Ecto neural progenitor cell (in vitro differentiated cells): ENCODE results near the gene SSH2.
"Not testable (repeated sequence)": the region's sequence is repeated elsewhere in the genome, so short reads cannot be mapped to it uniquely, and the experiment has no call there.

Experiments
- DNase-seq: peaks from one replicate; pipeline ENCODE4 v3.0.0-alpha.2; 2018; ENCODE audit warnings: low spot score

Gene SSH2

DNA sequence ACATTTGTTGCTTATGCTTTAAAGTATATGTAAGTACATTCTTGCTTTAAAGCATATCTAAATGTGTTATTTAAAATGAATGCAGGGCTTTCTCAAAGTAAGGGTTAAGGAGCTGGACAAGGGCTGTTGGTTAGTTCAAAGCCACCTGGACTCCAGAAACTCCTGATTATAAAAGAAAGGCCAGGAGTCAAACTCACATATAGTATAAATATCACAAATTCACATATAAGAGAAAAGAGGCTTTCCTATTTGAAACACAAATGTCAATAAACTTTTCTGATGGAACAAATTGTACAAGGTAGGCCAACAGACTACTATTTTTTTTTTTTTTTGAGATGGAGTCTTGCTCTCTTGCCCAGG, 222.8 kb downstream of the SSH2 start:
- DNase-seq: no peak

DNA sequence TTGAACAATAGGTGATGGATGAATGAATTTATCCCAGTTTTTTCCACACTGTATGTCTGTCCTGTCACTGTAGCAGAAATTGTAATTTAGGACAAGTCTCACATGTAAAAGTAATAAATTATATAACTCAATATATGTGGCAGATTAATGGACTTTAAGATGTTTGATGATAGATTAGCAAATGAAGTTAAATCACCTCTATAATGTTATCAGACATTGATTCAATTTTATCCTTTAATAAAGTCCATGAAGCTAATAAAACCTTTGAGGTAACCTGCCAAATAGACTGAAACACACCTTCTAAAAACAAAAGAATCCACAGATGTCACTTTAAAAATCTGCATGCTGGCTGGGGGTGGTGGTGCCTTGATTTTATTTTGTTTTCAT, 224.0 kb downstream of the SSH2 start:
- DNase-seq: no peak

DNA sequence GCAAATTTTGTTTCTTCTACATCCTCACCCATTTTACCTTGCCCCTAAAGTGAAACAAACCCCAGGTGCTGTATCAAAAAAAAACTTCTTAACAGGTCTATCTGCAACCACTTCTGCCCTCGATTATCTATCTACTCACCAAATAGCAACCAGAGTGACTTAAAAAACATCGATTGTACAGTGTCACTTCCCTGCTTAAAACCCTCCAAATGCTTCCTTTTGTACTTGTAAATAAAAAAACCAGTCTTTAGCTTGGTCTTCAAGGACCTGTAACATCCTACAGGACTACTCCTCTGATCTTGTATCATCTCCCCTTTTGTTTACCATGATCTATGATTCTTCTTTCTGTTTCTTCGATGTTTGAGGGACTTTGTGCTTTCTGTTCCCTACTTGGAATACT, 224.6 kb downstream of the SSH2 start:
- DNase-seq: no peak

DNA sequence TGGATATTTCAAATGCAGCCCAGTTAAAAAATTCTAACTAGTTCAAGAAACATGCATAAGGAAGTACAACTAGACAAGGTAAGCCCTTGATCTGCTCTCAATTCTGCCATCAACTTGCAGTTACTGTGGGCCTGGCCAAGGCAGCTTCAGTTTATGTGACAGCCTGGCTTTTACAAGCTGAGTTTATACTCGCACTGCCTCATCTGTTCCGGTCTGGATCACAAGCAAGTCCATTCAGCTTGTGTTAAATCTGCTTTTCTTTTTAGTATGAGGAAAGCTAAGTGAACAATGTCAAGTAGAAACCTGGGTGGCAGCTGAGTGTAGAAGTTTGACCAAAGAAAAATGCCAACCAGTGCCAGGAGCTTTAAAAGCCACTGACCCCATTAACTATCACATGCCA, 230.7 kb downstream of the SSH2 start:
- DNase-seq: no peak

DNA sequence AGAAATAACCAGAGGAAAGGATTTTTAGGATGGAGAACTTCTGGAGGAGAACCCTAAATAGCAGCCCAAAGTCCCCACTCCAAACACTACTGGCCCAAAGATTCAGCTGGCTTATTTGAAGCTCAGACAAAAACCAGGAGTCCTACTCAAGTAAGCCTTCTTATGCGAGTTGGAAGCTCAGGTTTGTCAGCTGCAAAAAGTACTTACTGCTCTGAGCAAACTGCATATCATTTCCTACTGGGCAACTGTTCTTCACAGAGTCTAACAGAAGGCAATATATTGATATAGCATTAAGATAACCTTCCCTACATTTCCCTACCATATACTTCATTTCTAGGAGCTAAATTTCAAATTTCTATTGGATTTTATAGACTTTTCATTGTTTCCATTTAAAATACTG, 231.2 kb downstream of the SSH2 start:
- no peak for DNase-seq

DNA sequence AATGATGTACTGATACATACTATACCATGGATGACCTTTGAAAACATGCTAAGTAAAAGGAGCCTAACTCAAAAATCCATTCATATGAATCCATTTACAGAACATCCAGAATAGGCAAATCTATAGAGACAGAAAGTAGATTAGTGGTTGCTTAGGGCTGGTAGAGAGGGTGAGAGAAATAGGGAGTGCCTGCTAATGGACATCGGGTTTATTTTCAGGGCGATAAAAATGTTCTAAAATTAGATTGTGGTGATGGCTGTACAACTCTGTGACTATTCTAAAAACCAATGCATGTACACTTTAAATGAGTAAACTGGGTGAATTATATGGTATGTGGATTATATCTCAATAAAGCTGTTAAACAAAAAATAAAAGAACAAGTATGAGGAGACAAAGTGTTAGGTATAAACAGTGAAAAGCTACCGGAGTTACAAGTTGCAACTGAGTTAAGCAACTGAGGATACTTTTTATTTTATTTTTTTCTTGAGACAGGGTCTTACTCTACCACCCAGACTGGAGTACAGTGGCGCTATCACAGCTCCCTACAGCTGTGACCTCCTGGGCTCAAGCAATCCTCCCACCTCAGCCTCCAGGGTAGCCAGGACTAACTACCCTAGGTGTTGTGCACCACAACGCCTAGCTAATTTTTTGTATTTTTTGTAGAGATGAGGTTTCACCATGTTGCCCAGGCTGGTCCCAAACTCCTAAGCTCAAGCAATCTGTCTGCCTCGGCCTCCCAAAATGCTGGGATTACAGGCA, 231.8 kb downstream of the SSH2 start:
- no peak for DNase-seq

DNA sequence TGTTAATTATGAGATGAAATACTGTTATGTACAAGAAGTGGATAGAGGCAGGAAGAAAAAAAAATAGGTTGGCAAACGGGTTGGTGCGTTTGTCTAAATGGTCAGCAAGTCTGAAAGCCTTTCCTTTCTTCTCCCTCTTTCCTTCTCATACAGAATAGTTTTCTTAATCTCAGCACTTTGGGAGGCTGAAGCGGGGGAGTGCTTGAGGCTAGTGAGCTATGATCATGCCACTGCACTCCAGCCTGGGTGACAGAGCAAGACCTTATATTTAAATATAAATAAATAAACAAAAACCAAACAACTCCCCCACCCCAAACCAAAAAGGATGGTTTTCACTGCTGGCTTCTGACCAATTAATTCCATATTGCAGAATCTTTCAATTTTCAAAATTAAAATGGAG, 232.7 kb downstream of the SSH2 start:
- DNase-seq: no peak

- DNase-seq: no peak
Measured at GRCh38 chr17:29694918-29695563, 235.0 kb downstream of the SSH2 start.

GRCh38 chr17:29693751-29694150, 236.3 kb downstream of the SSH2 start:
- DNase-seq: no peak

- DNase-seq: no peak
Measured at GRCh38 chr17:29687596-29687995, 242.4 kb downstream of the SSH2 start.

- no peak for DNase-seq
Measured at GRCh38 chr17:29686993-29687590, 242.9 kb downstream of the SSH2 start.

DNA sequence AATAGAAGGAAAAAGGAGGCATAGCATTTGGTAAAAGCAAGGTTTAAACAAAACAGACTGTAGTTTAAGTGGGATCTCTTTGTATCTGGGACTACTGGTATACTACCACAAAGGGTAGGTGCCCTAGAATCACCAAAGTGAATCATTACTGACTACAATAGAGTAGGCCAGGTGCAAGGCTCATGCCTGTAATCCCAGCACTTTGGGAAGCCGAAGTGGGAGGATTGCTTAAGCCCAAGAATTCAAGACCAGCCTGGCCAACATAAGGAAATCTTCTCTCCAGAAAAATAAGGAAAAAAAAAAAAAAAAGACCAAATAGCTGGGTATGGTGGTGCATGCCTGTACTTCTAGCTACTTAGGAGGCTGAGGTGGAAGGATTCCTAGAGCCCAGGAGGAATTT, 246.5 kb downstream of the SSH2 start:
- DNase-seq: no peak

DNA sequence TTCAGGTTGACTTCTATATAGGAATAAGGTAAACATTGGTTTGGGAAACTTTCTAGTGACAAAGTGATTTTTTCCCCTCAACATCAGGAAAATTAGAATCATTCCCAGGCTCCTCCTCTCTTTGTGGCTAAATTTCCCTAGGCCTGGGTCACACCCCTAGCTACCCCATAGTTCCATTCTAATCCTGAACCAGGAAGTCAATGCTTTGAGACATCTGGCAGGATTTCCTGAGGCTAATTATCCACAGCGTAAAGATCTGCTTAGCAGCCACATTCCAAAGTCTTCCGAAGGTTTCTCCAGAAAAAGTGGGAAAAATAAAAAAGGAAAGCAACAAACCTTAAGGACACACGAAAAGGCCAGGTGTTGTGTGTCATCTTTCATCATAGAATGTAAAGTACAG, 247.0 kb downstream of the SSH2 start:
- DNase-seq: peak; percentile 55

GRCh38 chr17:29682054-29682453, 248.0 kb downstream of the SSH2 start:
- DNase-seq: no peak

- DNase-seq: no peak
Measured at GRCh38 chr17:29677824-29678223, 252.2 kb downstream of the SSH2 start.

DNA sequence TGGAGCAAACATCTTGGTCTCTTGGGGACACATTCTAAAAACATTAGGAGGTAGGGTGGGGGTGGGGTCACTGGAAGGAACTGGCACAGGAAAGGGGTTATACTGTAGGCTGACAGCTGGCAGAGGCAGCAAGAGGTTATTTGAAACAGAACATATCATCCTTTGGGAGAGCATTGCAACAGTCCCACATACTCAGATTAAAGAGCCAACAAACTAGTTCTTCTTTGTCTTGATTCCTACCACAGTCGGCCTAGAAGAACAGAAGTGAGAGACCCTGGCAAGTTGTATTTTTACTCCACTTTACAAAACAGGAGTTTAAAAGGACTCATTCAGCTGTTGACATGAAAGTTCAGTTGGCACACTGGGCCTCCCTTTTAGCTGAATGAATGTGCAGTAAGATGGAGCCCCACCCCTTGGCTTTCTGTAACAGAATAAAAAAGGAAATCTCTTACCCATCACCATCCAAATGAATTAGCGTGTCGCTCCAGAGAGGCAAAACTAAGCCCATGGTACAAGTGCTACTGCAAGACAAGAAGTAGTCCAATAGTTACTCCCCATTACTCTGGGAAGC, 252.7 kb downstream of the SSH2 start:
- DNase-seq: no peak

DNA sequence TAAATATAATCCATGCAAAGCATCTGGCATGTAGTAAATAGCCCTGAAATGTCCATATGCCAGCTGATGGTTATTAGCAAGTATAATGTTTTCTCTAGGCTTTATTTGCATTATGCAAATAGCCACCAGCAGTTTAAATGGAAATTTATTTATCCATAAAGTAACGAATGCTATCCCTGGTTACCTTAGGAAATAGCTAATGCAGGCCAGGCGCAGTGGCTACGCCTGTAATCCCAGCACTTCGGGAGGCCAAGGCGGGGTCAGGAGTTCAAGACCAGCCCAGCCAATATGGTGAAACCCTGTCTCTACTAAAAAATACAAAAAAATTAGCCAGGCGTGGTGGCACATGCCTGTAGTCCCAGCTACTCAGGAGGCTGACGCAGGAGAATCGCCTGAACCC, 254.1 kb downstream of the SSH2 start:
- DNase-seq: not testable (repeated sequence)

GRCh38 chr17:29674281-29674680, 255.7 kb downstream of the SSH2 start:
- no peak for DNase-seq

GRCh38 chr17:29671661-29672060, 258.4 kb downstream of the SSH2 start:
- DNase-seq: no peak

GRCh38 chr17:29669266-29669665, 260.8 kb downstream of the SSH2 start:
- DNase-seq: no peak

DNA sequence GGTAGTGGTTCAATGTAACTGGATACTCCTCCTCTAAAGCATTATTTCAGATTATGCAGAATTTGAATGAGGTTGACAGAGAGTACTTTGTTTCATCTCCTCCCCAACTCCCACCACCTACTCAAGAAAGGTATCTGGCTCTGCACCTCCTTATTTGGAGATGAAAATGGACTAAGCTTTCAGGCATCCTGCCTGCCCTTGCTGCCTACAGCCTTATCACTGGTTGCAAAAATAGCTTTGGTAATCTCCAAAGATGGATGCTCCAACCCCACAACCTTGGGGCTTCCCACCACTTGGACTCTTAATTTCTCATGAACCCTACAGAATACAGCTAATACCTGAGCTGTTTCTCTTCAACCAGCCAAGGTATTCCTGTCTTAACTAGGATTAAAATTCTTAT, 262.1 kb downstream of the SSH2 start:
- DNase-seq: no peak

DNA sequence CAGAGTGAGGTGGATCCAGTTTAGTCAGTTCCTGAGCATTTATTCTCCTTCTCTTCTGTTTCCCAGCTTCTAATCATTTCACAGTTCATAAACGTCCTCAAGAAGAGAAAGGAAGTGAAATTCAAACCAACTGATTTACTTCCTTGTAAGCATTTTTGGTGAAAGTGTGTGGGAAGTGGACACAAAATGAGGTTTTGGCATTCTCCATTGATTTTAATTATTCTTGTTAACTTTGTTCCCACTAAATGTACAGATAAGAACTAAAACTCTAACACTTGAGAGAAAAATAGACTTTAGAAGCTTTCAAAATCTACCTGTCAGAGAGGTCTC, 264.6 kb downstream of the SSH2 start:
- DNase-seq: no peak

DNA sequence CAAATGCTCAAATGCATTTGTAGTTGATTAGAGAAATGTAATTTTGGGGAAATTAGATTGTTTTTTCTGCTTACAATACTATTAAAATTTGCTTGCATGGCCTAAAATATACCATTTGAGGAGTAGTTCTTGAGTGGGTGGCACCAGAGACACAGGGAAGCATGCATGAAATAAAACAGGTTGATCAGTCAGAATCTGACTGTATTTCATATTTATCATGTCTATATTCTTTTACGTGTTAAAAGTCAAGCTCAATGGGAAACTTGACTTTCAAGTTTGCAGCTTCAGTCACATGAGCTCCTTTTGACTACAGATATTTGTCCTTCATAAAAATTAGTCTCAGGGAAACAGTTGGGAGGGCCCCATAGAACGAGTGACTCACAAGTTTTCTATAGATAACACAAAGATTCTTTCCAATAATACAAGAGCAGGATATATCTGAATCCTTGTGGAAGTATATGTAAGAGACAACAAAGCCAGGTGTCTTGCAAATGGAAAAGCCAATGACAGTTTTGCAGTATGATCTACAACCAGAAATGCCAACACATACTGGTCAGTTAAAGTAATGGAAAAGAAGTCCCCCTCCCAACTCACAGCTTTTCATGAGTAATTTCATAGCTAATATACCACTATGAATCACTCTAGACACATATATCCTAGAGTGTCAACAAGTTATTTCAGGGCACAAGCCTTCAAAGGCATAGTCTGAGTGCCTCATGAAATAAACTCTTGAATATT, 265.1 kb downstream of the SSH2 start:
- no peak for DNase-seq
